Mammary epithelial cell (primary cell): ENCODE measurements around the gene POFUT1.

ENCODE experiments used
- EZH2 ChIP-seq: IDR thresholded peaks from 2 replicates; pipeline ENCODE4 v1.6.1; 2012; ENCODE audit warnings: low read length, inconsistent platforms, borderline replicate concordance
- TF ChIP-seq, protein P1 (sequence below), 2 donors: IDR thresholded peaks in 1 of 2; conservative IDR thresholded peaks in 1 of 2; 2 replicates each; pipeline ENCODE4 v1.5.1; 2011 to 2012; ENCODE audit warnings: inconsistent platforms in 2 of 2, low read length in 2 of 2, mild to moderate bottlenecking in 2 of 2, control low read depth in 1 of 2, low read depth in 1 of 2; ENCODE audit not compliant: insufficient read depth in 1 of 2; ENCODE audit errors: extremely low read depth in 1 of 2

DNA sequence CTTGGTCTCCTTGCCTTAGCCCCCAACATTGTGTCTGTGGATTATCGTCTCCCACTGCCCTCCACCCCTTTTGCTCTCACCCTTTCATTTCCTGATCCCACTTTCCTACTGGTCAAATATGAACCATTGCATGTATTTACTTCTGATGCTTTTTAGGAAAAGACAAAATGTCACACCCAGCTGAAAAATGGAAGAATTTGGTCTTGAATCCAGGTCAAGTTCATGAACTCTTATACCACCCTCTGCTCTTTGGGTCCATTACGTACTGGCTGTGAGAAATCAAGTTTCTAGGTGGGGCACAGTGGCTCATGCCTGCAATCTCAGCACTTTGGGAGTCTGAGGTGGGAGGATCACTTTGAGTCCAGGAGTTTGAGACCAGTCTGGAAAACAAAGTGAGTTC, 54.0 kb downstream of the POFUT1 start:
- TF ChIP-seq, protein P1, sequence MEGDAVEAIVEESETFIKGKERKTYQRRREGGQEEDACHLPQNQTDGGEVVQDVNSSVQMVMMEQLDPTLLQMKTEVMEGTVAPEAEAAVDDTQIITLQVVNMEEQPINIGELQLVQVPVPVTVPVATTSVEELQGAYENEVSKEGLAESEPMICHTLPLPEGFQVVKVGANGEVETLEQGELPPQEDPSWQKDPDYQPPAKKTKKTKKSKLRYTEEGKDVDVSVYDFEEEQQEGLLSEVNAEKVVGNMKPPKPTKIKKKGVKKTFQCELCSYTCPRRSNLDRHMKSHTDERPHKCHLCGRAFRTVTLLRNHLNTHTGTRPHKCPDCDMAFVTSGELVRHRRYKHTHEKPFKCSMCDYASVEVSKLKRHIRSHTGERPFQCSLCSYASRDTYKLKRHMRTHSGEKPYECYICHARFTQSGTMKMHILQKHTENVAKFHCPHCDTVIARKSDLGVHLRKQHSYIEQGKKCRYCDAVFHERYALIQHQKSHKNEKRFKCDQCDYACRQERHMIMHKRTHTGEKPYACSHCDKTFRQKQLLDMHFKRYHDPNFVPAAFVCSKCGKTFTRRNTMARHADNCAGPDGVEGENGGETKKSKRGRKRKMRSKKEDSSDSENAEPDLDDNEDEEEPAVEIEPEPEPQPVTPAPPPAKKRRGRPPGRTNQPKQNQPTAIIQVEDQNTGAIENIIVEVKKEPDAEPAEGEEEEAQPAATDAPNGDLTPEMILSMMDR (conservative IDR thresholded peaks at IDR 0.05 in 1 of 2, IDR thresholded peaks at IDR 0.05 in 1 of 2; ENCODE audit: extremely low read depth in 1 of 2, insufficient read depth in 1 of 2, low read depth in 1 of 2, low read length in 2 of 2) = no peak
- no peak for TF ChIP-seq EZH2
